Measurements from ENCODE around the gene KDM8.

Gene KDM8

GRCh38 chr16:27232061-27232900 is 29.0 kb downstream of the KDM8 start:
- DNase-seq: no peak

- DNase-seq: no peak
These were observed 29.7 kb downstream of the KDM8 start for GRCh38 chr16:27232901-27233625.

- no peak for DNase-seq
These were observed 30.4 kb downstream of the KDM8 start for GRCh38 chr16:27233731-27234130.

GRCh38 chr16:27234171-27234570 is 30.8 kb downstream of the KDM8 start:
- no peak for DNase-seq

- no peak for DNase-seq
These were observed 31.3 kb downstream of the KDM8 start for GRCh38 chr16:27234603-27235002.

- peak; percentile 93 for DNase-seq
These were observed 32.0 kb downstream of the KDM8 start for GRCh38 chr16:27235055-27235937.

GRCh38 chr16:27235938-27236245 is 32.6 kb downstream of the KDM8 start:
- no peak for DNase-seq

- DNase-seq: no peak
These were observed 33.4 kb downstream of the KDM8 start for GRCh38 chr16:27236635-27237218.

GRCh38 chr16:27237219-27238015 is 34.1 kb downstream of the KDM8 start:
- DNase-seq: no peak

- DNase-seq: no peak
These were observed 34.8 kb downstream of the KDM8 start for GRCh38 chr16:27238016-27238587.

- DNase-seq: no peak
These were observed 35.3 kb downstream of the KDM8 start for GRCh38 chr16:27238591-27238990.

- DNase-seq: no peak
These were observed 35.7 kb downstream of the KDM8 start for GRCh38 chr16:27239026-27239425.

- no peak for DNase-seq
These were observed 36.8 kb downstream of the KDM8 start for GRCh38 chr16:27239906-27240655.

GRCh38 chr16:27240948-27241531 is 37.7 kb downstream of the KDM8 start:
- DNase-seq: no peak

GRCh38 chr16:27241658-27242057 is 38.3 kb downstream of the KDM8 start:
- DNase-seq: no peak

- DNase-seq: no peak
These were observed 39.1 kb downstream of the KDM8 start for GRCh38 chr16:27242398-27242797.

- no peak for DNase-seq
These were observed 39.7 kb downstream of the KDM8 start for GRCh38 chr16:27242868-27243590.

- DNase-seq: no peak
These were observed 40.5 kb downstream of the KDM8 start for GRCh38 chr16:27243725-27244362.

GRCh38 chr16:27244363-27244755 is 41.0 kb downstream of the KDM8 start:
- no peak for DNase-seq

Measured in NCI-H2029 treated with DMSO at 0.1 percent for 48 hours (cell line).